Lung (tissue), 12 donors: ENCODE measurements around the gene CDYL. TPM values are rescaled to one million over a fixed set of nuclear protein-coding genes. Genes with fewer than 3 reads are reported as not detected.

Experiments
- ATAC-seq: fragments of 200-7000 bp; cut with Tn5 transposase; one replicate; pipeline ENCODE4 v1.9.1; 2020; ENCODE audit warnings: moderate number of reproducible peaks; ENCODE audit not compliant: insufficient read depth, low FRiP score
- DNase-seq, 3 donors: peaks; one replicate each; pipeline ENCODE4 v3.0.0-alpha.2; 2013 to 2017
- H3K27ac ChIP-seq, 2 donors: one replicate each; pipeline ENCODE4 v1.5.1; 2013; ENCODE audit warnings: mild to moderate bottlenecking in 2 of 2, moderate library complexity in 2 of 2, control low read depth in 1 of 2, inconsistent platforms in 1 of 2, low read depth in 1 of 2, low read length in 1 of 2
- H3K27me3 ChIP-seq, 3 donors: one replicate each; pipeline ENCODE4 v1.5.1; 2013; ENCODE audit warnings: low read length in 2 of 3; ENCODE audit not compliant: control insufficient read depth in 3 of 3, insufficient read depth in 3 of 3
- H3K36me3 ChIP-seq, 4 donors: one replicate each; pipeline ENCODE4 v1.5.1; 2013; ENCODE audit warnings: low read length in 4 of 4, mild to moderate bottlenecking in 1 of 4, moderate library complexity in 1 of 4; ENCODE audit not compliant: control insufficient read depth in 4 of 4, insufficient read depth in 4 of 4
- H3K4me1 ChIP-seq, 5 donors: one replicate each; pipeline ENCODE4 v1.5.1; 2013; ENCODE audit warnings: low read length in 5 of 5, mild to moderate bottlenecking in 2 of 5, moderate library complexity in 1 of 5; ENCODE audit not compliant: control insufficient read depth in 5 of 5, insufficient read depth in 5 of 5
- H3K4me3 ChIP-seq: one replicate; pipeline ENCODE4 v1.5.1; 2013; ENCODE audit warnings: mild to moderate bottlenecking, control low read depth, moderate library complexity
- H3K9ac ChIP-seq, 2 donors: one replicate each; pipeline ENCODE4 v1.5.1; 2013; ENCODE audit warnings: low read length in 2 of 2, control low read depth in 1 of 2; ENCODE audit not compliant: insufficient read depth in 1 of 2
- H3K9me3 ChIP-seq, 4 donors: one replicate each; pipeline ENCODE4 v1.5.1; 2013; ENCODE audit warnings: low read length in 3 of 4, mild to moderate bottlenecking in 1 of 4, moderate library complexity in 1 of 4; ENCODE audit not compliant: control insufficient read depth in 4 of 4, insufficient read depth in 3 of 4
- CTCF ChIP-seq: IDR thresholded peaks from 2 replicates; pipeline ENCODE4 v1.5.1; 2012; ENCODE audit warnings: mild to moderate bottlenecking; ENCODE audit errors: control extremely low read depth, extremely low read depth
- WGBS, 2 donors: extraction: QIAGEN DNeasy Blood & Tissue Kit; methylation state at CpG; one replicate each; pipeline ENCODE4 v1.1.7; 2013; 5-methylcytosine and 5-hydroxymethylcytosine counted together
- polyA plus RNA-seq, 2 donors: library from polyadenylated mRNA; stranded (reverse); fragments of 200-250 nt; gene quantifications; one replicate each; pipeline ENCODE4 v1.2.1, GENCODE V29; 2013
- total RNA-seq, 2 donors: library from RNA; depleted of rRNA in 1 of 2; stranded (reverse); fragments of >200 nt in 1 of 2; gene quantifications; one replicate each; pipeline ENCODE4 v1.2.1, GENCODE V29; 2014 to 2021
- donor health status: control.
- donor health status: control.
- donor health status: Bipolar disorder and iron deficiency.
- donor health status: healthy.
- donor health status: DM: yes; HTN: yes; CAD: no.

Gene CDYL
- total and polyA plus RNA-seq, 4 donors, result 5.8 to 51.6 (median 20.9) TPM

DNA sequence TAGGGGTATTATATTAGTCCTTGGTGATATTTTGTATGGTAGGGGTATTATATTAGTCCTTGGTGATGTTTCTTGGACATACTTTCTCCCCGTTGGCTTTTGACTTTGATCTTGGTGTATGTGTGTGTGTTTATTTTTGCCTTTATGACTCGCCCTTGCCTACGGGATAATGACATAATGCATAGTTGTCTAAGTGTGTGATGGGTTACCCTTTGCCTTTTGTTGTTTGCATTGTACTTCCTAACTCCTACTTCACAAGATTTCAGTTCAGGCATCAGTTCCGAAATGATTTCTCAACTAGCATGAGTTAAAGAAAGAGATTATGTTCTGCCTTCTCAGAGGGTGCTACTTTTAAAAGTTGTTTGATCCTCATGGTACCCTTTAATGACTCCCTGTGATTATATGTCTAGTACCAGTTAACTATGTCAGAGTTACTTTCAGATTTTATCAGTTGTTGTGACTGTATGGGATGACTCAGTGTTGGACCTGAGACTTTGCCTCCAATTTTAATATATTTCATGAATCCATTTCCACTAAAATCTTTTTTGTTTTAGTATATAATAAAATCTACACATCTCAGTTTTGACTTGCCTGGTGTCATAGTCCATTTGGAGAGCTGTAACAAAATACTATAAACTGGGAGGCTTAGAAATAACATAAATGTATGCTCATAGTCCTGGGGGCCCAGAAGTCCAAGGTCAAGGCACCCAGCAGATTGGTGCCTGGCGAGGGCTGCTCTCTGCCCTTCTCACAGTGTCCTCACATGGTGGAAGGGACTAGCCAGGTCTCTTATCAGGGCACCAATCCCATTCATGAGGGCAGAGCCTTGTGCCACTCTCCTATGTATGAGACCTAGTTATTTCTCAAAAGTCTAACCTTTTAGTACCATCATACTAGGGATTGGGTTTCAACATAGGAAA, 34.1 kb downstream of the CDYL start:
- H3K9ac ChIP-seq, result no peak overlapping the region
- 71 to 86% methylated on average over 5 of the region's 5 CpGs for WGBS, 2 donors
- no peaks in the 10 kb centered on the region for H3K27me3 ChIP-seq
- ATAC-seq (no peak), DNase-seq (no peak)
- H3K4me3 ChIP-seq, result no peak overlapping the region
- TF ChIP-seq CTCF, result no peak
- no peaks in the 10 kb centered on the region for H3K9me3 ChIP-seq
- H3K4me1 ChIP-seq, result peaks cover 0 to 18% (median 3%) of the 10 kb centered on the region in 5 donors
- no peak overlapping the region for H3K27ac ChIP-seq
- H3K36me3 ChIP-seq, result no peaks in the 10 kb centered on the region

DNA sequence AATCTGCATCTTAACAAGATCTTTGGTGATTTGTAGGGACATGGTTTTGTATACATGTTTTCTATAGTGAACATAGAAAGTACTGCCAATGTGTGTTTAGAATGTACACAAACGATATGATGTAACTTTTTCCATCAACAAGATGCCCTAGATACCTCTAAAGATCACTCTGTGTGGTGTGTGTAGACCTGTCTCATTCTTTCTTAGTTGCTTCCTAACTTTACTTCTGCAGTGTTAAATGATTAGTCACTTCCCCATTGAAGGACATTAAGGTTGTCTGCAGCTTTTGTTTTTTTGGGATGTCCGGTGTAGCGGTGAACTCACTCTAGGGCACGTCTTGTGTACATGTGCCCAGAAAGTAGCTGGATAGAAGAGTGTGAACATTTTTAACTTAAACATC, 35.9 kb downstream of the CDYL start:
- H3K27me3 ChIP-seq, result no peaks in the 10 kb centered on the region
- no peak overlapping the region for H3K4me3 ChIP-seq
- no peak overlapping the region for H3K9ac ChIP-seq
- H3K27ac ChIP-seq, result no peak overlapping the region
- ATAC-seq (no peak), DNase-seq (no peak)
- no peak for TF ChIP-seq CTCF
- no peaks in the 10 kb centered on the region for H3K36me3 ChIP-seq
- H3K9me3 ChIP-seq, result no peaks in the 10 kb centered on the region
- peaks cover 0 to 18% (median 0%) of the 10 kb centered on the region in 5 donors for H3K4me1 ChIP-seq
- WGBS, 2 donors, result 25 to 48% methylated on average over 4 of the region's 4 CpGs

DNA sequence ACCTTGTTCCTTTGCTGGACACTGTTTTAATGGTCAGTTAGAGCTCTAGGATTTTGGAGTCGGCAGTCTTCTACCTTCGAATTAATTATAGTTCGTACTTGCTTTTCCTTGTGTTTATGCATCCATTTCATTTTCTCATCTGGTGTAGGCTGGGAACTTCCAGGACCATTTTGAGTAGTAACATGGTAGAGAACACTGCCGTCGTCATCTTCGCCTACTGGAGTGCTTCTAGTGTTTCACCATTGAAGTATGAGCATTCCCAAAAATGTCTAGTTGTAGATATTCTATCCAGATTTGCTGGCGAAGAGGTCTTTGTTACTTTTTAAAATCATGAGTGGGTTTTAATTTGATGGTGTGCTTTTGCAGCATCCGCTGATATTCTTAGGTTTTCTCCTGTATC, 36.9 kb downstream of the CDYL start:
- Histone ChIP-seq H3K27me3 (no peaks in the 10 kb centered on the region), H3K27ac (no peak overlapping the region), H3K4me1 (peaks cover 0 to 18% (median 0%) of the 10 kb centered on the region in 5 donors), H3K9ac (no peak overlapping the region), H3K36me3 (no peaks in the 10 kb centered on the region), H3K4me3 (no peak overlapping the region), H3K9me3 (no peaks in the 10 kb centered on the region)
- no peak for DNase-seq
- WGBS, 2 donors, result 96 to 97% methylated on average over 8 of the region's 8 CpGs
- TF ChIP-seq CTCF, result no peak
- ATAC-seq, result no peak
